ENCODE measurements around the gene PSTPIP2.
"Not testable (repeated sequence)": the region's sequence is repeated elsewhere in the genome, so short reads cannot be mapped to it uniquely, and the experiment has no call there.

Gene PSTPIP2

GRCh38 chr18:46070815-46071652, 1.0 kb downstream of the PSTPIP2 start:
- in situ Hi-C loops (cut with MboI; ENCODE audit: low sequenced_read_pairs) = no loop called here

GRCh38 chr18:46070232-46070631, 1.8 kb downstream of the PSTPIP2 start:
- in situ Hi-C loops (cut with MboI; ENCODE audit: low sequenced_read_pairs) = no loop called here

GRCh38 chr18:46069524-46069923, 2.5 kb downstream of the PSTPIP2 start:
- in situ Hi-C loops (cut with MboI; ENCODE audit: low sequenced_read_pairs) = no loop called here

- in situ Hi-C loops (cut with MboI; ENCODE audit: low sequenced_read_pairs) = no loop called here
Observed at GRCh38 chr18:46068763-46069162, 3.3 kb downstream of the PSTPIP2 start.

- in situ Hi-C loops (cut with MboI; ENCODE audit: low sequenced_read_pairs) = no loop called here
Observed at GRCh38 chr18:46067438-46068007, 4.5 kb downstream of the PSTPIP2 start.

- in situ Hi-C loops (cut with MboI; ENCODE audit: low sequenced_read_pairs) = no loop called here
Observed at GRCh38 chr18:46062781-46063180, 9.3 kb downstream of the PSTPIP2 start.

- in situ Hi-C loops (cut with MboI; ENCODE audit: low sequenced_read_pairs) = no loop called here
Observed at GRCh38 chr18:46061796-46062195, 10.3 kb downstream of the PSTPIP2 start.

GRCh38 chr18:46061387-46061786, 10.7 kb downstream of the PSTPIP2 start:
- in situ Hi-C loops (cut with MboI; ENCODE audit: low sequenced_read_pairs) = no loop called here

- in situ Hi-C loops (cut with MboI; ENCODE audit: low sequenced_read_pairs) = no loop called here
Observed at GRCh38 chr18:46060359-46060841, 11.7 kb downstream of the PSTPIP2 start.

GRCh38 chr18:46055838-46056230, 16.2 kb downstream of the PSTPIP2 start:
- in situ Hi-C loops (cut with MboI; ENCODE audit: low sequenced_read_pairs) = no loop called here

GRCh38 chr18:46054956-46055837, 16.9 kb downstream of the PSTPIP2 start:
- in situ Hi-C loops (cut with MboI; ENCODE audit: low sequenced_read_pairs) = no loop called here

GRCh38 chr18:46053368-46054095, 18.5 kb downstream of the PSTPIP2 start:
- in situ Hi-C loops (cut with MboI; ENCODE audit: low sequenced_read_pairs) = no loop called here

GRCh38 chr18:46051731-46052461, 20.2 kb downstream of the PSTPIP2 start:
- in situ Hi-C loops (cut with MboI; ENCODE audit: low sequenced_read_pairs) = no loop called here

- in situ Hi-C loops (cut with MboI; ENCODE audit: low sequenced_read_pairs) = no loop called here
Observed at GRCh38 chr18:46050268-46050667, 21.8 kb downstream of the PSTPIP2 start.

- in situ Hi-C loops (cut with MboI; ENCODE audit: low sequenced_read_pairs) = no loop called here
Observed at GRCh38 chr18:46048641-46049040, 23.4 kb downstream of the PSTPIP2 start.

- in situ Hi-C loops (cut with MboI; ENCODE audit: low sequenced_read_pairs) = not testable (repeated sequence)
Observed at GRCh38 chr18:46047369-46047768, 24.7 kb downstream of the PSTPIP2 start.

- in situ Hi-C loops (cut with MboI; ENCODE audit: low sequenced_read_pairs) = no loop called here
Observed at GRCh38 chr18:46046688-46047087, 25.4 kb downstream of the PSTPIP2 start.

GRCh38 chr18:46046126-46046525, 25.9 kb downstream of the PSTPIP2 start:
- in situ Hi-C loops (cut with MboI; ENCODE audit: low sequenced_read_pairs) = no loop called here

- in situ Hi-C loops (cut with MboI; ENCODE audit: low sequenced_read_pairs) = no loop called here
Observed at GRCh38 chr18:46042571-46043123, 29.4 kb downstream of the PSTPIP2 start.

- in situ Hi-C loops (cut with MboI; ENCODE audit: low sequenced_read_pairs) = no loop called here
Observed at GRCh38 chr18:46040747-46041104, 31.3 kb downstream of the PSTPIP2 start.
